Liver (tissue), 9 donors: ENCODE measurements around the gene INPP4A. TPM values are rescaled to one million over a fixed set of nuclear protein-coding genes. Genes with fewer than 3 reads are reported as not detected.

ENCODE experiments used
- DNase-seq: peaks from one replicate; pipeline ENCODE4 v3.0.0-alpha.2; 2017; ENCODE audit warnings: low spot score
- H3K27ac ChIP-seq, 2 donors: one replicate each; pipeline ENCODE4 v1.7.0; 2013; ENCODE audit warnings: inconsistent platforms in 2 of 2, low read length in 2 of 2, control low read depth in 1 of 2, low read depth in 1 of 2, mild to moderate bottlenecking in 1 of 2
- H3K27me3 ChIP-seq, 4 donors: one replicate each; pipeline versions ENCODE4 v1.6.1 to v1.7.0; 2013; ENCODE audit warnings: low read length in 3 of 4, inconsistent platforms in 1 of 4, mild to moderate bottlenecking in 1 of 4, moderate library complexity in 1 of 4; ENCODE audit not compliant: control insufficient read depth in 4 of 4, insufficient read depth in 4 of 4
- H3K36me3 ChIP-seq, 4 donors: one replicate each; pipeline versions ENCODE4 v1.6.1 to v1.7.0; 2013; ENCODE audit warnings: low read length in 3 of 4, mild to moderate bottlenecking in 3 of 4, low read depth in 1 of 4, moderate library complexity in 1 of 4; ENCODE audit not compliant: control insufficient read depth in 4 of 4, insufficient read depth in 3 of 4
- H3K4me1 ChIP-seq, 4 donors: one replicate each; pipeline versions ENCODE4 v1.6.1 to v1.7.0; 2013; ENCODE audit warnings: low read length in 3 of 4, mild to moderate bottlenecking in 3 of 4, moderate library complexity in 1 of 4; ENCODE audit not compliant: control insufficient read depth in 4 of 4, insufficient read depth in 4 of 4
- H3K4me3 ChIP-seq, 3 donors: one replicate each; pipeline versions ENCODE4 v1.6.1 to v1.7.0; 2013; ENCODE audit warnings: low read length in 3 of 3, control low read depth in 1 of 3, low read depth in 1 of 3, mild to moderate bottlenecking in 1 of 3
- H3K9ac ChIP-seq, 2 donors: one replicate each; pipeline ENCODE4 v1.7.0; 2013; ENCODE audit warnings: low read length in 2 of 2, mild to moderate bottlenecking in 2 of 2, moderate library complexity in 2 of 2, control low read depth in 1 of 2, low read depth in 1 of 2
- H3K9me3 ChIP-seq, 4 donors: one replicate each; pipeline versions ENCODE4 v1.6.1 to v1.7.0; 2013; ENCODE audit warnings: low read length in 3 of 4; ENCODE audit not compliant: control insufficient read depth in 4 of 4
- EGR1 ChIP-seq, 2 donors: IDR thresholded peaks; 2 replicates each; pipeline ENCODE4 v1.6.1; 2016 to 2018; ENCODE audit warnings: antibody characterized with exemption in 2 of 2, low read depth in 2 of 2
- FOXA1 ChIP-seq: IDR thresholded peaks from 2 replicates; pipeline ENCODE4 v1.6.1; 2016; ENCODE audit warnings: antibody characterized with exemption
- FOXA2 ChIP-seq: IDR thresholded peaks from 2 replicates; pipeline ENCODE4 v1.6.1; 2016; ENCODE audit warnings: antibody characterized with exemption
- GABPA ChIP-seq, 2 donors: IDR thresholded peaks in 1 of 2; conservative IDR thresholded peaks in 1 of 2; 2 replicates each; pipeline ENCODE4 v1.6.1; 2016; ENCODE audit warnings: antibody characterized with exemption in 2 of 2, mild to moderate bottlenecking in 1 of 2, moderate library complexity in 1 of 2
- HNF4A ChIP-seq, 2 donors: conservative IDR thresholded peaks; 2 replicates each; pipeline ENCODE4 v1.6.1; 2016; ENCODE audit warnings: antibody characterized with exemption in 2 of 2, mild to moderate bottlenecking in 2 of 2
- HNF4G ChIP-seq: IDR thresholded peaks from 2 replicates; pipeline ENCODE4 v1.6.1; 2016; ENCODE audit warnings: antibody characterized with exemption
- JUND ChIP-seq, 2 donors: IDR thresholded peaks; 2 replicates each; pipeline ENCODE4 v1.6.1; 2016; ENCODE audit warnings: antibody characterized with exemption in 2 of 2
- NR2F2 ChIP-seq: IDR thresholded peaks from 2 replicates; pipeline ENCODE4 v1.6.1; 2016; ENCODE audit warnings: antibody characterized with exemption
- RAD21 ChIP-seq, 2 donors: IDR thresholded peaks; 2 replicates each; pipeline ENCODE4 v1.6.1; 2016; ENCODE audit warnings: antibody characterized with exemption in 2 of 2, mild to moderate bottlenecking in 2 of 2
- RXRA ChIP-seq, 2 donors: IDR thresholded peaks; 2 replicates each; pipeline ENCODE4 v1.6.1; 2017 to 2018; ENCODE audit warnings: antibody characterized with exemption in 2 of 2, mild to moderate bottlenecking in 1 of 2
- SP1 ChIP-seq: IDR thresholded peaks from 2 replicates; pipeline ENCODE4 v1.6.1; 2018; ENCODE audit warnings: antibody characterized with exemption, mild to moderate bottlenecking
- TAF1 ChIP-seq: conservative IDR thresholded peaks from 2 replicates; pipeline ENCODE4 v1.6.1; 2016; ENCODE audit warnings: antibody characterized with exemption, mild to moderate bottlenecking
- YY1 ChIP-seq: IDR thresholded peaks from 2 replicates; pipeline ENCODE4 v1.6.1; 2016; ENCODE audit warnings: antibody characterized with exemption, mild to moderate bottlenecking
- WGBS: extraction: QIAGEN DNeasy Blood & Tissue Kit; methylation state at CpG from one replicate; pipeline ENCODE4 v1.1.7; 2013; 5-methylcytosine and 5-hydroxymethylcytosine counted together
- polyA plus RNA-seq, 2 donors: library from polyadenylated mRNA; stranded (reverse) in 1 of 2; unstranded in 1 of 2; fragments of 200-250 nt in 1 of 2; fragments of >200 nt in 1 of 2; fragmentation: Nextera tagmentation in 1 of 2; extraction: Ambion mirVana in 1 of 2; gene quantifications; one replicate each; pipeline versions ENCODE4 v1.2.1 to v1.2.3, GENCODE V29; 2013 to 2015
- total RNA-seq, 2 donors: library from RNA; depleted of rRNA; stranded (reverse); fragments of >200 nt; gene quantifications; one replicate each; pipeline ENCODE4 v1.2.3, GENCODE V29; 2014
- TF ChIP-seq, protein P1 (sequence below): IDR thresholded peaks from 2 replicates; pipeline ENCODE4 v1.6.1; 2016; ENCODE audit warnings: antibody characterized with exemption, mild to moderate bottlenecking
- TF ChIP-seq, protein P2 (sequence below): IDR thresholded peaks from 2 replicates; pipeline ENCODE4 v1.6.1; 2016; ENCODE audit warnings: antibody characterized with exemption
- TF ChIP-seq, protein P3 (sequence below): IDR thresholded peaks from 2 replicates; pipeline ENCODE4 v1.6.1; 2016; ENCODE audit warnings: antibody characterized with exemption
- TF ChIP-seq, protein P4 (sequence below): fragments of 150-350 bp; IDR thresholded peaks from 2 replicates; pipeline ENCODE4 v1.5.1; 2017; ENCODE audit warnings: improper control_type of control experiment, low read depth, low read length; ENCODE audit not compliant: missing input control
- TF ChIP-seq, protein P5 (sequence below): IDR thresholded peaks from 2 replicates; pipeline ENCODE4 v1.6.1; 2016; ENCODE audit warnings: antibody characterized with exemption
- donor health status: healthy.
- donor health status: healthy.
- donor health status: healthy.
- donor health status: healthy.
- donor health status: healthy.

Gene INPP4A
- total and polyA plus RNA-seq, 4 donors: 2.9 to 14.9 (median 7.2) TPM

DNA sequence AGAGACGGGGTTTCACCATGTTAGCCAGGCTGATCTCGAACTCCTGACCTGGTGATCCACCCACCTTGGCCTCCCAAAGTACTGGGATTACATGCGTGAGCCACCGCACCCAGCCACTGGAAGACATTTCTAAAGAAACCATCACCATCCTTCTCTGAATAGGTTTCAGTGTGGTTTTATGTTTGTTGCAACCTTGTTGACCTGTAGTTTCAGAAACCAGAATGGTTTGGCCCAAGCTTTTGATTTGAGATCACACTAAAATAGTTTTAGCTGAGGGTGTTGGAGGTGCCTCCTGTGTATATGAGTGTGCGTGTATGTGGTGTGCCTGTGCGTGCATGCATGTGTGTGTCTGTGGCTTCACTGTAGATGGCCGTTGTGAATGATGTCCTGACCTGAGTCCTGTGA, 26.2 kb downstream of the INPP4A start:
- H3K9ac ChIP-seq: no peak overlapping the region
- 92% methylated on average over 7 of the region's 7 CpGs for WGBS
- TF ChIP-seq, protein P1, sequence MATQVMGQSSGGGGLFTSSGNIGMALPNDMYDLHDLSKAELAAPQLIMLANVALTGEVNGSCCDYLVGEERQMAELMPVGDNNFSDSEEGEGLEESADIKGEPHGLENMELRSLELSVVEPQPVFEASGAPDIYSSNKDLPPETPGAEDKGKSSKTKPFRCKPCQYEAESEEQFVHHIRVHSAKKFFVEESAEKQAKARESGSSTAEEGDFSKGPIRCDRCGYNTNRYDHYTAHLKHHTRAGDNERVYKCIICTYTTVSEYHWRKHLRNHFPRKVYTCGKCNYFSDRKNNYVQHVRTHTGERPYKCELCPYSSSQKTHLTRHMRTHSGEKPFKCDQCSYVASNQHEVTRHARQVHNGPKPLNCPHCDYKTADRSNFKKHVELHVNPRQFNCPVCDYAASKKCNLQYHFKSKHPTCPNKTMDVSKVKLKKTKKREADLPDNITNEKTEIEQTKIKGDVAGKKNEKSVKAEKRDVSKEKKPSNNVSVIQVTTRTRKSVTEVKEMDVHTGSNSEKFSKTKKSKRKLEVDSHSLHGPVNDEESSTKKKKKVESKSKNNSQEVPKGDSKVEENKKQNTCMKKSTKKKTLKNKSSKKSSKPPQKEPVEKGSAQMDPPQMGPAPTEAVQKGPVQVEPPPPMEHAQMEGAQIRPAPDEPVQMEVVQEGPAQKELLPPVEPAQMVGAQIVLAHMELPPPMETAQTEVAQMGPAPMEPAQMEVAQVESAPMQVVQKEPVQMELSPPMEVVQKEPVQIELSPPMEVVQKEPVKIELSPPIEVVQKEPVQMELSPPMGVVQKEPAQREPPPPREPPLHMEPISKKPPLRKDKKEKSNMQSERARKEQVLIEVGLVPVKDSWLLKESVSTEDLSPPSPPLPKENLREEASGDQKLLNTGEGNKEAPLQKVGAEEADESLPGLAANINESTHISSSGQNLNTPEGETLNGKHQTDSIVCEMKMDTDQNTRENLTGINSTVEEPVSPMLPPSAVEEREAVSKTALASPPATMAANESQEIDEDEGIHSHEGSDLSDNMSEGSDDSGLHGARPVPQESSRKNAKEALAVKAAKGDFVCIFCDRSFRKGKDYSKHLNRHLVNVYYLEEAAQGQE: no peak
- TF ChIP-seq, protein P2, sequence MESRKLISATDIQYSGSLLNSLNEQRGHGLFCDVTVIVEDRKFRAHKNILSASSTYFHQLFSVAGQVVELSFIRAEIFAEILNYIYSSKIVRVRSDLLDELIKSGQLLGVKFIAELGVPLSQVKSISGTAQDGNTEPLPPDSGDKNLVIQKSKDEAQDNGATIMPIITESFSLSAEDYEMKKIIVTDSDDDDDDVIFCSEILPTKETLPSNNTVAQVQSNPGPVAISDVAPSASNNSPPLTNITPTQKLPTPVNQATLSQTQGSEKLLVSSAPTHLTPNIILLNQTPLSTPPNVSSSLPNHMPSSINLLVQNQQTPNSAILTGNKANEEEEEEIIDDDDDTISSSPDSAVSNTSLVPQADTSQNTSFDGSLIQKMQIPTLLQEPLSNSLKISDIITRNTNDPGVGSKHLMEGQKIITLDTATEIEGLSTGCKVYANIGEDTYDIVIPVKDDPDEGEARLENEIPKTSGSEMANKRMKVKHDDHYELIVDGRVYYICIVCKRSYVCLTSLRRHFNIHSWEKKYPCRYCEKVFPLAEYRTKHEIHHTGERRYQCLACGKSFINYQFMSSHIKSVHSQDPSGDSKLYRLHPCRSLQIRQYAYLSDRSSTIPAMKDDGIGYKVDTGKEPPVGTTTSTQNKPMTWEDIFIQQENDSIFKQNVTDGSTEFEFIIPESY: no peak
- TF ChIP-seq GABPA (IDR thresholded peaks at IDR 0.05 in 1 of 2, conservative IDR thresholded peaks at IDR 0.05 in 1 of 2): no peak
- TF ChIP-seq YY1: no peak
- TF ChIP-seq HNF4A (conservative IDR thresholded peaks at IDR 0.05): no peak
- TF ChIP-seq, protein P3, sequence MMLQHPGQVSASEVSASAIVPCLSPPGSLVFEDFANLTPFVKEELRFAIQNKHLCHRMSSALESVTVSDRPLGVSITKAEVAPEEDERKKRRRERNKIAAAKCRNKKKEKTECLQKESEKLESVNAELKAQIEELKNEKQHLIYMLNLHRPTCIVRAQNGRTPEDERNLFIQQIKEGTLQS: no peak
- TF ChIP-seq, protein P4, sequence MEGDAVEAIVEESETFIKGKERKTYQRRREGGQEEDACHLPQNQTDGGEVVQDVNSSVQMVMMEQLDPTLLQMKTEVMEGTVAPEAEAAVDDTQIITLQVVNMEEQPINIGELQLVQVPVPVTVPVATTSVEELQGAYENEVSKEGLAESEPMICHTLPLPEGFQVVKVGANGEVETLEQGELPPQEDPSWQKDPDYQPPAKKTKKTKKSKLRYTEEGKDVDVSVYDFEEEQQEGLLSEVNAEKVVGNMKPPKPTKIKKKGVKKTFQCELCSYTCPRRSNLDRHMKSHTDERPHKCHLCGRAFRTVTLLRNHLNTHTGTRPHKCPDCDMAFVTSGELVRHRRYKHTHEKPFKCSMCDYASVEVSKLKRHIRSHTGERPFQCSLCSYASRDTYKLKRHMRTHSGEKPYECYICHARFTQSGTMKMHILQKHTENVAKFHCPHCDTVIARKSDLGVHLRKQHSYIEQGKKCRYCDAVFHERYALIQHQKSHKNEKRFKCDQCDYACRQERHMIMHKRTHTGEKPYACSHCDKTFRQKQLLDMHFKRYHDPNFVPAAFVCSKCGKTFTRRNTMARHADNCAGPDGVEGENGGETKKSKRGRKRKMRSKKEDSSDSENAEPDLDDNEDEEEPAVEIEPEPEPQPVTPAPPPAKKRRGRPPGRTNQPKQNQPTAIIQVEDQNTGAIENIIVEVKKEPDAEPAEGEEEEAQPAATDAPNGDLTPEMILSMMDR: no peak
- TF ChIP-seq, protein P5, sequence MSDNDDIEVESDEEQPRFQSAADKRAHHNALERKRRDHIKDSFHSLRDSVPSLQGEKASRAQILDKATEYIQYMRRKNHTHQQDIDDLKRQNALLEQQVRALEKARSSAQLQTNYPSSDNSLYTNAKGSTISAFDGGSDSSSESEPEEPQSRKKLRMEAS: no peak
- no peak for TF ChIP-seq FOXA2
- no peak for TF ChIP-seq JUND (IDR thresholded peaks at IDR 0.05)
- no peak for TF ChIP-seq TAF1
- TF ChIP-seq EGR1 (IDR thresholded peaks at IDR 0.05; ENCODE audit: low read depth in 2 of 2): no peak
- no peak for TF ChIP-seq HNF4G
- no peak for TF ChIP-seq RAD21 (IDR thresholded peaks at IDR 0.05)
- TF ChIP-seq FOXA1: no peak
- TF ChIP-seq NR2F2: no peak
- no peak for TF ChIP-seq SP1
- TF ChIP-seq RXRA (IDR thresholded peaks at IDR 0.05): no peak
- no peaks in the 10 kb centered on the region for H3K27me3 ChIP-seq
- H3K4me3 ChIP-seq: no peak overlapping the region
- no peaks in the 10 kb centered on the region for H3K36me3 ChIP-seq
- H3K4me1 ChIP-seq: peaks cover 0 to 2% (median 0%) of the 10 kb centered on the region in 4 donors
- DNase-seq: no peak
- H3K27ac ChIP-seq: no peak overlapping the region
- H3K9me3 ChIP-seq: no peaks in the 10 kb centered on the region
